ENCODE measurements around the gene FAM174C. TPM values are rescaled to one million over a fixed set of nuclear protein-coding genes. Genes with fewer than 3 reads are reported as not detected.

FAM174C gene
- total RNA-seq, 1 donor from 2014 or later = 47.5 TPM

GRCh38 chr19:1249990-1250436, 25.3 kb upstream of the FAM174C start:
- DNase-seq (ENCODE audit: low spot score) = no peak

- peak; percentile 81 for DNase-seq (ENCODE audit: low spot score)
Observed at GRCh38 chr19:1250437-1251260, 24.7 kb upstream of the FAM174C start.

GRCh38 chr19:1251330-1252220, 23.8 kb upstream of the FAM174C start:
- peak; percentile 81 for DNase-seq (ENCODE audit: low spot score)

GRCh38 chr19:1252221-1252820, 23.0 kb upstream of the FAM174C start:
- peak; percentile 95 for DNase-seq (ENCODE audit: low spot score)

GRCh38 chr19:1252821-1253513, 22.4 kb upstream of the FAM174C start:
- DNase-seq (ENCODE audit: low spot score) = peak; percentile 95

- DNase-seq (ENCODE audit: low spot score) = no peak
Observed at GRCh38 chr19:1253514-1254080, 21.7 kb upstream of the FAM174C start.

- DNase-seq (ENCODE audit: low spot score) = no peak
Observed at GRCh38 chr19:1254081-1254527, 21.2 kb upstream of the FAM174C start.

- DNase-seq (ENCODE audit: low spot score) = no peak
Observed at GRCh38 chr19:1254530-1255185, 20.7 kb upstream of the FAM174C start.

GRCh38 chr19:1255186-1256161, 19.9 kb upstream of the FAM174C start:
- DNase-seq (ENCODE audit: low spot score) = no peak

GRCh38 chr19:1256646-1257474, 18.5 kb upstream of the FAM174C start:
- DNase-seq (ENCODE audit: low spot score) = no peak

- DNase-seq (ENCODE audit: low spot score) = no peak
Observed at GRCh38 chr19:1257475-1258162, 17.7 kb upstream of the FAM174C start.

- no peak for DNase-seq (ENCODE audit: low spot score)
Observed at GRCh38 chr19:1258163-1258492, 17.2 kb upstream of the FAM174C start.

GRCh38 chr19:1258707-1259205, 16.6 kb upstream of the FAM174C start:
- DNase-seq (ENCODE audit: low spot score) = no peak

- no peak for DNase-seq (ENCODE audit: low spot score)
Observed at GRCh38 chr19:1259206-1259875, 16.0 kb upstream of the FAM174C start.

GRCh38 chr19:1259876-1260748, 15.2 kb upstream of the FAM174C start:
- no peak for DNase-seq (ENCODE audit: low spot score)

All from ureter (tissue), 1 donor.